HEK293 (cell line): ENCODE measurements around the gene HOXB7.

ENCODE experiments used
- BCL11A ChIP-seq: fragments of 450-650 bp; formaldehyde crosslinking; IDR thresholded peaks from 2 replicates; pipeline ENCODE4 v1.5.1; 2016; ENCODE audit warnings: low read depth, missing biosample characterization, missing genetic modification characterization
- GFI1B ChIP-seq: fragments of 450-650 bp; formaldehyde crosslinking; IDR thresholded peaks from 2 replicates; pipeline ENCODE4 v1.5.1; 2016; ENCODE audit warnings: missing biosample characterization, missing genetic modification characterization
- MYNN ChIP-seq: fragments of 450-650 bp; formaldehyde crosslinking; IDR thresholded peaks from 2 replicates; pipeline ENCODE4 v1.5.1; 2016; ENCODE audit warnings: missing biosample characterization, missing genetic modification characterization, borderline replicate concordance
- OVOL3 ChIP-seq: fragments of 450-650 bp; formaldehyde crosslinking; IDR thresholded peaks from 2 replicates; pipeline ENCODE4 v1.5.1; 2016; ENCODE audit warnings: missing biosample characterization, missing genetic modification characterization
- PRDM1 ChIP-seq: fragments of 450-650 bp; formaldehyde crosslinking; IDR thresholded peaks from 2 replicates; pipeline ENCODE4; 2016; ENCODE audit warnings: missing biosample characterization, missing genetic modification characterization
- REPIN1 ChIP-seq: fragments of 450-650 bp; formaldehyde crosslinking; IDR thresholded peaks from 2 replicates; pipeline ENCODE4 v1.5.1; 2017; ENCODE audit warnings: missing biosample characterization, missing genetic modification characterization, low read depth
- SETDB1 ChIP-seq: IDR thresholded peaks from one replicate; pipeline ENCODE4 v1.6.1; 2017; ENCODE audit warnings: mild to moderate bottlenecking, low read length, moderate library complexity, mixed read lengths; ENCODE audit not compliant: insufficient read length
- ZFHX2 ChIP-seq: fragments of 450-650 bp; formaldehyde crosslinking; conservative IDR thresholded peaks from 2 replicates; pipeline ENCODE4 v1.5.1; 2016; ENCODE audit warnings: missing biosample characterization, missing genetic modification characterization
- ZIC2 ChIP-seq: fragments of 450-650 bp; formaldehyde crosslinking; IDR thresholded peaks from 2 replicates; pipeline ENCODE4 v1.5.1; 2016; ENCODE audit warnings: missing biosample characterization, missing genetic modification characterization
- ZNF112 ChIP-seq: fragments of 450-650 bp; formaldehyde crosslinking; IDR thresholded peaks from 2 replicates; pipeline ENCODE4 v1.5.0; 2017; ENCODE audit warnings: missing biosample characterization, missing genetic modification characterization
- ZNF114 ChIP-seq: fragments of 450-650 bp; formaldehyde crosslinking; IDR thresholded peaks from 2 replicates; pipeline ENCODE4 v1.5.0; 2017; ENCODE audit warnings: missing biosample characterization, missing genetic modification characterization
- ZNF16 ChIP-seq: fragments of 450-650 bp; formaldehyde crosslinking; IDR thresholded peaks from 2 replicates; pipeline ENCODE4 v1.5.1; 2016; ENCODE audit warnings: low read depth, missing biosample characterization, missing genetic modification characterization
- ZNF266 ChIP-seq: fragments of 450-650 bp; formaldehyde crosslinking; IDR thresholded peaks from 2 replicates; pipeline ENCODE4 v1.5.1; 2016; ENCODE audit warnings: missing biosample characterization, missing genetic modification characterization, low read depth
- ZNF335 ChIP-seq: fragments of 450-650 bp; formaldehyde crosslinking; conservative IDR thresholded peaks from 2 replicates; pipeline ENCODE4 v1.5.1; 2016; ENCODE audit warnings: missing biosample characterization, missing genetic modification characterization
- ZNF350 ChIP-seq: fragments of 450-650 bp; formaldehyde crosslinking; IDR thresholded peaks from 2 replicates; pipeline ENCODE4 v1.5.0; 2017; ENCODE audit warnings: missing biosample characterization, mild to moderate bottlenecking, missing genetic modification characterization
- ZNF366 ChIP-seq: fragments of 450-650 bp; formaldehyde crosslinking; conservative IDR thresholded peaks from 2 replicates; pipeline ENCODE4 v1.5.1; 2016; ENCODE audit warnings: missing biosample characterization, missing genetic modification characterization
- ZNF37A ChIP-seq: fragments of 450-650 bp; IDR thresholded peaks from 2 replicates; pipeline ENCODE4 v1.5.1; 2018; ENCODE audit warnings: missing biosample characterization, missing genetic modification characterization
- ZNF394 ChIP-seq: fragments of 450-650 bp; formaldehyde crosslinking; IDR thresholded peaks from 2 replicates; pipeline ENCODE4 v1.5.1; 2016; ENCODE audit warnings: missing biosample characterization, missing genetic modification characterization, mild to moderate bottlenecking, moderate library complexity, borderline replicate concordance
- ZNF473 ChIP-seq: fragments of 450-650 bp; formaldehyde crosslinking; IDR thresholded peaks from 2 replicates; pipeline ENCODE4 v1.5.1; 2017; ENCODE audit warnings: missing biosample characterization, missing genetic modification characterization
- ZNF623 ChIP-seq: fragments of 450-650 bp; formaldehyde crosslinking; IDR thresholded peaks from 2 replicates; pipeline ENCODE4 v1.5.1; 2016; ENCODE audit warnings: missing biosample characterization, missing genetic modification characterization
- ZNF670 ChIP-seq: fragments of 450-650 bp; formaldehyde crosslinking; IDR thresholded peaks from 2 replicates; pipeline ENCODE4 v1.5.1; 2016; ENCODE audit warnings: missing biosample characterization, missing genetic modification characterization, low read depth
- ZNF747 ChIP-seq: fragments of 450-650 bp; formaldehyde crosslinking; IDR thresholded peaks from 2 replicates; pipeline ENCODE4 v1.5.1; 2016; ENCODE audit warnings: missing biosample characterization, missing genetic modification characterization
- ZNF76 ChIP-seq: fragments of 450-650 bp; formaldehyde crosslinking; IDR thresholded peaks from 2 replicates; pipeline ENCODE4; 2016; ENCODE audit warnings: low read depth, missing biosample characterization, missing genetic modification characterization, borderline replicate concordance
- ZNF830 ChIP-seq: fragments of 450-650 bp; IDR thresholded peaks from 2 replicates; pipeline ENCODE4 v1.5.0; 2018; ENCODE audit warnings: missing biosample characterization, missing genetic modification characterization, low read depth, mild to moderate bottlenecking, moderate library complexity
- ZSCAN30 ChIP-seq: fragments of 450-650 bp; IDR thresholded peaks from 2 replicates; pipeline ENCODE4 v1.5.1; 2018; ENCODE audit warnings: missing biosample characterization, mild to moderate bottlenecking, missing genetic modification characterization, moderate library complexity
- TF ChIP-seq, protein P1 (sequence below): fragments of 450-650 bp; IDR thresholded peaks from 2 replicates; pipeline ENCODE4 v1.5.1; 2018; ENCODE audit warnings: missing biosample characterization, missing genetic modification characterization
- TF ChIP-seq, protein P2 (sequence below): fragments of 450-650 bp; formaldehyde crosslinking; IDR thresholded peaks from 2 replicates; pipeline ENCODE4 v1.5.1; 2016; ENCODE audit warnings: missing biosample characterization, missing genetic modification characterization
- TF ChIP-seq, protein P3 (sequence below): fragments of 450-650 bp; IDR thresholded peaks from 2 replicates; pipeline ENCODE4 v1.5.1; 2018; ENCODE audit warnings: missing biosample characterization, mild to moderate bottlenecking, missing genetic modification characterization
- TF ChIP-seq, protein P4 (sequence below): fragments of 450-650 bp; formaldehyde crosslinking; IDR thresholded peaks from 2 replicates; pipeline ENCODE4 v1.5.1; 2016; ENCODE audit warnings: missing biosample characterization, missing genetic modification characterization, low read depth

Gene HOXB7

DNA sequence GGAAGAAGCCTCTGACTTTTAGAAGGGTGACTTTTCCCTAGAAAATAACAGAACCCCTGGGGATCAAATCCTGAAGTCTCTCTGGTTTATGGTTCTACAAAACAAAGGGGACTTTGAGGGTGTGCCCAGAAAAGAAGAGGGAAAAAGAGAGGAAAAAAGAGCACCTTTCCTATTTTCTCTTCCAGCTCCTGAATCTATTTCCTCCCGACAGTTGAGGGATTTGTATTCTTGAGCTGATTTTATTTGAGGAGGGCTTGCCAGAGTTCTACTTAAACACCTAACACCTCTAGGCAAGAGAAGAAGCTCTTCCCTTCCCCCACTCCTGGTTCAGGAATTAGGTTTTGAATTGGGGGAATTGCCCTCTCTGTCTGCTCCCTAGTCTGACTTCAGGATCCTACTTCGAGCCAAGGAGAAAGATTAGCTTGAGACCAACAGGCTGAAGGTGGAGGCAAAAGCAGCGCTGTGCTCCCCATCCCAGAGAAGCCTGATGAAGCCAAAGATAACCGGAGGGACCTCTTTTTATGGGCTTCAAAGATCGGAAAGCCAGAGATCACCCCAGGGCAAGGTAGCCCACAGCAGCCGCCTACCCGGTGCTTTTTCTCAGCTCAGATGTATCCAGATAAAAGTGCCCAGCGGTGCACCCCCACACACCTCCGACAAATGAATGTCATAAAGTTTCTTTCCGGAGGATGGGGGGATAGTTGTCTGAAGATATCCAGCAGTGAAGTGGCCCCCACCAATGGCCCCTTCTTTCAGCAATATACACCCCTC lies 21.6 kb downstream of the HOXB7 start (continued):
- TF ChIP-seq, protein P1, sequence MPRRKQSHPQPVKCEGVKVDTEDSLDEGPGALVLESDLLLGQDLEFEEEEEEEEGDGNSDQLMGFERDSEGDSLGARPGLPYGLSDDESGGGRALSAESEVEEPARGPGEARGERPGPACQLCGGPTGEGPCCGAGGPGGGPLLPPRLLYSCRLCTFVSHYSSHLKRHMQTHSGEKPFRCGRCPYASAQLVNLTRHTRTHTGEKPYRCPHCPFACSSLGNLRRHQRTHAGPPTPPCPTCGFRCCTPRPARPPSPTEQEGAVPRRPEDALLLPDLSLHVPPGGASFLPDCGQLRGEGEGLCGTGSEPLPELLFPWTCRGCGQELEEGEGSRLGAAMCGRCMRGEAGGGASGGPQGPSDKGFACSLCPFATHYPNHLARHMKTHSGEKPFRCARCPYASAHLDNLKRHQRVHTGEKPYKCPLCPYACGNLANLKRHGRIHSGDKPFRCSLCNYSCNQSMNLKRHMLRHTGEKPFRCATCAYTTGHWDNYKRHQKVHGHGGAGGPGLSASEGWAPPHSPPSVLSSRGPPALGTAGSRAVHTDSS (tag by site-specific recombination) = no peak
- 0 out of 2 replicates have a peak, but pooled peaks have one; percentile 3 for TF ChIP-seq GFI1B
- peak; percentile 68; the same call in 1 of the 2 replicates for TF ChIP-seq ZNF335
- no peak for TF ChIP-seq ZNF37A (tag by site-specific recombination)
- TF ChIP-seq ZNF350 (tag by site-specific recombination) = no peak
- no peak for TF ChIP-seq ZIC2 (tag by site-specific recombination)
- no peak for TF ChIP-seq ZNF747 (tag by site-specific recombination)
- TF ChIP-seq ZNF76 (tag by site-specific recombination) = no peak
- no peak for TF ChIP-seq ZNF16 (tag by site-specific recombination)
- TF ChIP-seq, protein P2, sequence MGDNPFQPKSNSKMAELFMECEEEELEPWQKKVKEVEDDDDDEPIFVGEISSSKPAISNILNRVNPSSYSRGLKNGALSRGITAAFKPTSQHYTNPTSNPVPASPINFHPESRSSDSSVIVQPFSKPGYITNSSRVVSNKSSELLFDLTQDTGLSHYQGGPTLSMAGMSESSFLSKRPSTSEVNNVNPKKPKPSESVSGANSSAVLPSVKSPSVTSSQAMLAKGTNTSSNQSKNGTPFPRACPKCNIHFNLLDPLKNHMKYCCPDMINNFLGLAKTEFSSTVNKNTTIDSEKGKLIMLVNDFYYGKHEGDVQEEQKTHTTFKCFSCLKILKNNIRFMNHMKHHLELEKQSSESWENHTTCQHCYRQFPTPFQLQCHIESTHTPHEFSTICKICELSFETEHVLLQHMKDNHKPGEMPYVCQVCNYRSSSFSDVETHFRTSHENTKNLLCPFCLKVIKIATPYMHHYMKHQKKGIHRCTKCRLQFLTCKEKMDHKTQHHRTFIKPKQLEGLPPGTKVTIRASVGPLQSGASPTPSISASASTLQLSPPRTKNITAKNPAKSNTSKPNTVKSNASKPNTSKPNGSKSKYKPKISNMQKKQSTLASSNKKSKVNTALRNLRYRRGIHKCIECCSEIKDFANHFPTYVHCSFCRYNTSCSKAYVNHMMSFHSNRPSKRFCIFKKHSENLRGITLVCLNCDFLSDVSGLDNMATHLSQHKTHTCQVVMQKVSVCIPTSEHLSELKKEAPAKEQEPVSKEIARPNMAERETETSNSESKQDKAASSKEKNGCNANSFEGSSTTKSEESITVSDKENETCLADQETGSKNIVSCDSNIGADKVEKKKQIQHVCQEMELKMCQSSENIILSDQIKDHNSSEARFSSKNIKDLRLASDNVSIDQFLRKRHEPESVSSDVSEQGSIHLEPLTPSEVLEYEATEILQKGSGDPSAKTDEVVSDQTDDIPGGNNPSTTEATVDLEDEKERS = no peak
- TF ChIP-seq ZNF366 (tag by site-specific recombination) = no peak
- no peak for TF ChIP-seq ZNF266 (tag by site-specific recombination)
- no peak for TF ChIP-seq ZNF830 (tag by site-specific recombination)
- no peak for TF ChIP-seq REPIN1 (tag by site-specific recombination)
- TF ChIP-seq ZFHX2 (tag by site-specific recombination) = peak; percentile 77
- no peak for TF ChIP-seq ZNF114
- TF ChIP-seq, protein P3, sequence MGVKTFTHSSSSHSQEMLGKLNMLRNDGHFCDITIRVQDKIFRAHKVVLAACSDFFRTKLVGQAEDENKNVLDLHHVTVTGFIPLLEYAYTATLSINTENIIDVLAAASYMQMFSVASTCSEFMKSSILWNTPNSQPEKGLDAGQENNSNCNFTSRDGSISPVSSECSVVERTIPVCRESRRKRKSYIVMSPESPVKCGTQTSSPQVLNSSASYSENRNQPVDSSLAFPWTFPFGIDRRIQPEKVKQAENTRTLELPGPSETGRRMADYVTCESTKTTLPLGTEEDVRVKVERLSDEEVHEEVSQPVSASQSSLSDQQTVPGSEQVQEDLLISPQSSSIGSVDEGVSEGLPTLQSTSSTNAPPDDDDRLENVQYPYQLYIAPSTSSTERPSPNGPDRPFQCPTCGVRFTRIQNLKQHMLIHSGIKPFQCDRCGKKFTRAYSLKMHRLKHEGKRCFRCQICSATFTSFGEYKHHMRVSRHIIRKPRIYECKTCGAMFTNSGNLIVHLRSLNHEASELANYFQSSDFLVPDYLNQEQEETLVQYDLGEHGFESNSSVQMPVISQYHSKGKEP = no peak
- 0 out of 2 replicates have a peak, but pooled peaks have one; percentile 19 for TF ChIP-seq BCL11A (tag by site-specific recombination)
- no peak for TF ChIP-seq PRDM1 (tag by site-specific recombination)
- no peak for TF ChIP-seq ZNF394 (tag by site-specific recombination)
- no peak for TF ChIP-seq ZNF623 (tag by site-specific recombination)
- TF ChIP-seq, protein P4, sequence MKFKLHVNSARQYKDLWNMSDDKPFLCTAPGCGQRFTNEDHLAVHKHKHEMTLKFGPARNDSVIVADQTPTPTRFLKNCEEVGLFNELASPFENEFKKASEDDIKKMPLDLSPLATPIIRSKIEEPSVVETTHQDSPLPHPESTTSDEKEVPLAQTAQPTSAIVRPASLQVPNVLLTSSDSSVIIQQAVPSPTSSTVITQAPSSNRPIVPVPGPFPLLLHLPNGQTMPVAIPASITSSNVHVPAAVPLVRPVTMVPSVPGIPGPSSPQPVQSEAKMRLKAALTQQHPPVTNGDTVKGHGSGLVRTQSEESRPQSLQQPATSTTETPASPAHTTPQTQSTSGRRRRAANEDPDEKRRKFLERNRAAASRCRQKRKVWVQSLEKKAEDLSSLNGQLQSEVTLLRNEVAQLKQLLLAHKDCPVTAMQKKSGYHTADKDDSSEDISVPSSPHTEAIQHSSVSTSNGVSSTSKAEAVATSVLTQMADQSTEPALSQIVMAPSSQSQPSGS (tag by site-specific recombination) = no peak
- no peak for TF ChIP-seq MYNN (tag by site-specific recombination)
- no peak for TF ChIP-seq ZNF112 (tag by site-specific recombination)
- TF ChIP-seq OVOL3 (tag by site-specific recombination) = no peak
- TF ChIP-seq ZNF670 (tag by site-specific recombination) = no peak
- no peak for TF ChIP-seq SETDB1
- no peak for TF ChIP-seq ZNF473 (tag by site-specific recombination)
- no peak for TF ChIP-seq ZSCAN30 (tag by site-specific recombination)
